Stromal cell of bone marrow (primary cell): Measurements from ENCODE around the gene KCNMB3.
"Not testable (repeated sequence)": the region's sequence is repeated elsewhere in the genome, so short reads cannot be mapped to it uniquely, and the experiment has no call there.

Source experiments
- DNase-seq: peaks from one replicate; pipeline ENCODE4 v3.0.0-alpha.2; 2012; ENCODE audit warnings: low read depth

KCNMB3 gene

GRCh38 chr3:179250803-179251476, at the start of gene KCNMB3:
Gene KCNMB3 (minus strand): TSS chr3:179251114. CDS start chr3:179250990, 124 bp downstream.
- no peak for DNase-seq

- DNase-seq = no peak
Measured at GRCh38 chr3:179299999-179300613, 49.2 kb upstream of the KCNMB3 start.

- no peak for DNase-seq
Measured at GRCh38 chr3:179299316-179299715, 48.4 kb upstream of the KCNMB3 start.

- no peak for DNase-seq
Measured at GRCh38 chr3:179297971-179298725, 47.2 kb upstream of the KCNMB3 start.

GRCh38 chr3:179292450-179292849, 41.5 kb upstream of the KCNMB3 start:
- no peak for DNase-seq

GRCh38 chr3:179289295-179289694, 38.4 kb upstream of the KCNMB3 start:
- no peak for DNase-seq

- no peak for DNase-seq
Measured at GRCh38 chr3:179288845-179289244, 37.9 kb upstream of the KCNMB3 start.

GRCh38 chr3:179286331-179286730, 35.4 kb upstream of the KCNMB3 start:
- no peak for DNase-seq

GRCh38 chr3:179281825-179282224, 30.9 kb upstream of the KCNMB3 start:
- no peak for DNase-seq

- DNase-seq = no peak
Measured at GRCh38 chr3:179279837-179280236, 28.9 kb upstream of the KCNMB3 start.

- DNase-seq = no peak
Measured at GRCh38 chr3:179278932-179279693, 28.2 kb upstream of the KCNMB3 start.

GRCh38 chr3:179278151-179278550, 27.2 kb upstream of the KCNMB3 start:
- DNase-seq = no peak

- no peak for DNase-seq
Measured at GRCh38 chr3:179276743-179277142, 25.8 kb upstream of the KCNMB3 start.

- DNase-seq = no peak
Measured at GRCh38 chr3:179276001-179276400, 25.1 kb upstream of the KCNMB3 start.

GRCh38 chr3:179274434-179274833, 23.5 kb upstream of the KCNMB3 start:
- DNase-seq = not testable (repeated sequence)

- no peak for DNase-seq
Measured at GRCh38 chr3:179272385-179272784, 21.5 kb upstream of the KCNMB3 start.

GRCh38 chr3:179269152-179269707, 18.3 kb upstream of the KCNMB3 start:
- DNase-seq = no peak

GRCh38 chr3:179268400-179269051, 17.6 kb upstream of the KCNMB3 start:
- DNase-seq = no peak

GRCh38 chr3:179266701-179267211, 15.8 kb upstream of the KCNMB3 start:
- no peak for DNase-seq

GRCh38 chr3:179265875-179266274, 15.0 kb upstream of the KCNMB3 start:
- DNase-seq = no peak

- no peak for DNase-seq
Measured at GRCh38 chr3:179265092-179265491, 14.2 kb upstream of the KCNMB3 start.
